ENCODE measurements around the gene GFRA1.
A peak's percentile ranks its signal among the peaks of the same experiment; 100 is the strongest.

Gene GFRA1

DNA sequence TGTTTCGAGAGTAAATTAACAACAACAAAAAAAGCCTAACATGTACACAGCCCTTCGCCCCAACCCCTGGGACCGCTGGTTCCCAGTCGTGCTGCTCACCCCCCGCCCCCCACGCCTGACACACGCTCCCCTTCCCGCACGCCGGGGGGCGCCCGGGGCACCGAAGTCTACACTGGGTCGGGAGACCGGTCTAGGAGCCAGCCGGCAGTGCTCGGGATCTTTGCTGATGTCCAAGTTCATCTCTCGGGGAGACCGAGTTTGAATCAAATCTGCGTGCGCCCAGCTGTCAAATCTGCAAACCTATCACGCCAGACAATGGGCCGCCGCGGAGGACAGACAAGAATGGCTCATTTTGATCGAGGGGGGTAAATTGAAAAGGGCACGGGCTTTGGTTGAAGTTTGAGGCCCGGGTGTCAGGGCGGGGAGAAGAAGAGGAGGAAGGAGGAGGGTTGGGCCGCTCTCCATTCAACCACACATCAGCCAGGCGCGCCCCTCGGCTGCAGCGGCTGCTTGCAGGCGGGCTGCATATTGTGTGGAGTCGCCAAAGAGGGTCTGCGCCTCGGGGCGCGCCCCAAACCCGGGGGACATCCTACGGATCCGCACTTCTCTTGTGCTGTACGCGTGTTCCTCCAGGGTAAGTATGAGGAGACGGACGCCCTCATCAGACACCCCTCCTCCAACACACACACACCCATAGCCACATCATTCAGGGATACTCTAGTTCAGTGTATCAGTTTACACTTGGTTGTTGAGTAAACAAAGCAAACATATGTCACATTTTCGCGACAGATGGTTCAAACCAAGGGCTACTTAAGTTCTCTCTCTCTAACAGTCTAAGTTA, 1.3 kb upstream of the GFRA1 start:
- Histone ChIP-seq H3K36me3 (ENCODE audit: control insufficient read depth in 2 of 2, insufficient read depth in 1 of 2, low read length in 2 of 2) (no peaks in the 10 kb centered on the region), H3K4me3 (ENCODE audit: low read depth, low read length) (peak overlapping the region; percentile 65), H3K27ac (ENCODE audit: extremely low read depth, low read depth, low read length) (peak overlapping the region; percentile 81; the same call in 1 of the 2 replicates), H3K9me3 (ENCODE audit: control insufficient read depth, insufficient read depth, low read depth, low read length) (no peaks in the 10 kb centered on the region), H3K4me1 (ENCODE audit: control insufficient read depth, insufficient read depth, low read length) (peaks cover 3% of the 10 kb centered on the region; the same call in 1 of the 2 replicates)
- ChIA-PET CTCF (interaction anchor here (0.7 to 1.9 kb wide), 2 partner anchors 13 to 31 kb away, joined by 4 to 7 read pairs; no protein-coding TSS in a partner anchor), POLR2A (no interaction called here)
- TF ChIP-seq, protein P1, sequence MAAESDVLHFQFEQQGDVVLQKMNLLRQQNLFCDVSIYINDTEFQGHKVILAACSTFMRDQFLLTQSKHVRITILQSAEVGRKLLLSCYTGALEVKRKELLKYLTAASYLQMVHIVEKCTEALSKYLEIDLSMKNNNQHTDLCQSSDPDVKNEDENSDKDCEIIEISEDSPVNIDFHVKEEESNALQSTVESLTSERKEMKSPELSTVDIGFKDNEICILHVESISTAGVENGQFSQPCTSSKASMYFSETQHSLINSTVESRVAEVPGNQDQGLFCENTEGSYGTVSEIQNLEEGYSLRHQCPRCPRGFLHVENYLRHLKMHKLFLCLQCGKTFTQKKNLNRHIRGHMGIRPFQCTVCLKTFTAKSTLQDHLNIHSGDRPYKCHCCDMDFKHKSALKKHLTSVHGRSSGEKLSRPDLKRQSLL (tag by site-specific recombination; IDR thresholded peaks at IDR 0.05): no peak
- TF ChIP-seq ZNF792 (tag by site-specific recombination; IDR thresholded peaks at IDR 0.05): no peak
- no peak for TF ChIP-seq ZNF132 (tag by site-specific recombination; IDR thresholded peaks at IDR 0.05; ENCODE audit: borderline replicate concordance)
- TF ChIP-seq, protein P2, sequence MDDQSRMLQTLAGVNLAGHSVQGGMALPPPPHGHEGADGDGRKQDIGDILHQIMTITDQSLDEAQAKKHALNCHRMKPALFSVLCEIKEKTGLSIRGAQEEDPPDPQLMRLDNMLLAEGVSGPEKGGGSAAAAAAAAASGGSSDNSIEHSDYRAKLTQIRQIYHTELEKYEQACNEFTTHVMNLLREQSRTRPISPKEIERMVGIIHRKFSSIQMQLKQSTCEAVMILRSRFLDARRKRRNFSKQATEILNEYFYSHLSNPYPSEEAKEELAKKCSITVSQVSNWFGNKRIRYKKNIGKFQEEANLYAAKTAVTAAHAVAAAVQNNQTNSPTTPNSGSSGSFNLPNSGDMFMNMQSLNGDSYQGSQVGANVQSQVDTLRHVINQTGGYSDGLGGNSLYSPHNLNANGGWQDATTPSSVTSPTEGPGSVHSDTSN (CRISPR knock-in tag; IDR thresholded peaks at IDR 0.05): no peak
- TF ChIP-seq ZFP37 (tag by site-specific recombination; IDR thresholded peaks at IDR 0.05): no peak
- TF ChIP-seq, protein P3, sequence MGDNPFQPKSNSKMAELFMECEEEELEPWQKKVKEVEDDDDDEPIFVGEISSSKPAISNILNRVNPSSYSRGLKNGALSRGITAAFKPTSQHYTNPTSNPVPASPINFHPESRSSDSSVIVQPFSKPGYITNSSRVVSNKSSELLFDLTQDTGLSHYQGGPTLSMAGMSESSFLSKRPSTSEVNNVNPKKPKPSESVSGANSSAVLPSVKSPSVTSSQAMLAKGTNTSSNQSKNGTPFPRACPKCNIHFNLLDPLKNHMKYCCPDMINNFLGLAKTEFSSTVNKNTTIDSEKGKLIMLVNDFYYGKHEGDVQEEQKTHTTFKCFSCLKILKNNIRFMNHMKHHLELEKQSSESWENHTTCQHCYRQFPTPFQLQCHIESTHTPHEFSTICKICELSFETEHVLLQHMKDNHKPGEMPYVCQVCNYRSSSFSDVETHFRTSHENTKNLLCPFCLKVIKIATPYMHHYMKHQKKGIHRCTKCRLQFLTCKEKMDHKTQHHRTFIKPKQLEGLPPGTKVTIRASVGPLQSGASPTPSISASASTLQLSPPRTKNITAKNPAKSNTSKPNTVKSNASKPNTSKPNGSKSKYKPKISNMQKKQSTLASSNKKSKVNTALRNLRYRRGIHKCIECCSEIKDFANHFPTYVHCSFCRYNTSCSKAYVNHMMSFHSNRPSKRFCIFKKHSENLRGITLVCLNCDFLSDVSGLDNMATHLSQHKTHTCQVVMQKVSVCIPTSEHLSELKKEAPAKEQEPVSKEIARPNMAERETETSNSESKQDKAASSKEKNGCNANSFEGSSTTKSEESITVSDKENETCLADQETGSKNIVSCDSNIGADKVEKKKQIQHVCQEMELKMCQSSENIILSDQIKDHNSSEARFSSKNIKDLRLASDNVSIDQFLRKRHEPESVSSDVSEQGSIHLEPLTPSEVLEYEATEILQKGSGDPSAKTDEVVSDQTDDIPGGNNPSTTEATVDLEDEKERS (tag by site-specific recombination; IDR thresholded peaks at IDR 0.05): no peak
- TF ChIP-seq ZBTB21 (tag by site-specific recombination; IDR thresholded peaks at IDR 0.05): no peak
- TF ChIP-seq ZNF302 (tag by site-specific recombination; IDR thresholded peaks at IDR 0.05; ENCODE audit: low read depth): no peak
- no peak for TF ChIP-seq ZNF404 (tag by site-specific recombination; IDR thresholded peaks at IDR 0.05)
- TF ChIP-seq KLF1 (tag by site-specific recombination; IDR thresholded peaks at IDR 0.05): peak; percentile 59
- TF ChIP-seq ZNF776 (tag by site-specific recombination; IDR thresholded peaks at IDR 0.05; ENCODE audit: borderline replicate concordance): no peak
- TF ChIP-seq, protein P4, sequence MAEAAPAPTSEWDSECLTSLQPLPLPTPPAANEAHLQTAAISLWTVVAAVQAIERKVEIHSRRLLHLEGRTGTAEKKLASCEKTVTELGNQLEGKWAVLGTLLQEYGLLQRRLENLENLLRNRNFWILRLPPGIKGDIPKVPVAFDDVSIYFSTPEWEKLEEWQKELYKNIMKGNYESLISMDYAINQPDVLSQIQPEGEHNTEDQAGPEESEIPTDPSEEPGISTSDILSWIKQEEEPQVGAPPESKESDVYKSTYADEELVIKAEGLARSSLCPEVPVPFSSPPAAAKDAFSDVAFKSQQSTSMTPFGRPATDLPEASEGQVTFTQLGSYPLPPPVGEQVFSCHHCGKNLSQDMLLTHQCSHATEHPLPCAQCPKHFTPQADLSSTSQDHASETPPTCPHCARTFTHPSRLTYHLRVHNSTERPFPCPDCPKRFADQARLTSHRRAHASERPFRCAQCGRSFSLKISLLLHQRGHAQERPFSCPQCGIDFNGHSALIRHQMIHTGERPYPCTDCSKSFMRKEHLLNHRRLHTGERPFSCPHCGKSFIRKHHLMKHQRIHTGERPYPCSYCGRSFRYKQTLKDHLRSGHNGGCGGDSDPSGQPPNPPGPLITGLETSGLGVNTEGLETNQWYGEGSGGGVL (tag by site-specific recombination; IDR thresholded peaks at IDR 0.05): peak; percentile 49
- TF ChIP-seq ZNF202 (tag by site-specific recombination; IDR thresholded peaks at IDR 0.05; ENCODE audit: borderline replicate concordance): no peak
- TF ChIP-seq, protein P5, sequence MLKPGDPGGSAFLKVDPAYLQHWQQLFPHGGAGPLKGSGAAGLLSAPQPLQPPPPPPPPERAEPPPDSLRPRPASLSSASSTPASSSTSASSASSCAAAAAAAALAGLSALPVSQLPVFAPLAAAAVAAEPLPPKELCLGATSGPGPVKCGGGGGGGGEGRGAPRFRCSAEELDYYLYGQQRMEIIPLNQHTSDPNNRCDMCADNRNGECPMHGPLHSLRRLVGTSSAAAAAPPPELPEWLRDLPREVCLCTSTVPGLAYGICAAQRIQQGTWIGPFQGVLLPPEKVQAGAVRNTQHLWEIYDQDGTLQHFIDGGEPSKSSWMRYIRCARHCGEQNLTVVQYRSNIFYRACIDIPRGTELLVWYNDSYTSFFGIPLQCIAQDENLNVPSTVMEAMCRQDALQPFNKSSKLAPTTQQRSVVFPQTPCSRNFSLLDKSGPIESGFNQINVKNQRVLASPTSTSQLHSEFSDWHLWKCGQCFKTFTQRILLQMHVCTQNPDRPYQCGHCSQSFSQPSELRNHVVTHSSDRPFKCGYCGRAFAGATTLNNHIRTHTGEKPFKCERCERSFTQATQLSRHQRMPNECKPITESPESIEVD (tag by site-specific recombination; IDR thresholded peaks at IDR 0.05): no peak
- TF ChIP-seq, protein P6, sequence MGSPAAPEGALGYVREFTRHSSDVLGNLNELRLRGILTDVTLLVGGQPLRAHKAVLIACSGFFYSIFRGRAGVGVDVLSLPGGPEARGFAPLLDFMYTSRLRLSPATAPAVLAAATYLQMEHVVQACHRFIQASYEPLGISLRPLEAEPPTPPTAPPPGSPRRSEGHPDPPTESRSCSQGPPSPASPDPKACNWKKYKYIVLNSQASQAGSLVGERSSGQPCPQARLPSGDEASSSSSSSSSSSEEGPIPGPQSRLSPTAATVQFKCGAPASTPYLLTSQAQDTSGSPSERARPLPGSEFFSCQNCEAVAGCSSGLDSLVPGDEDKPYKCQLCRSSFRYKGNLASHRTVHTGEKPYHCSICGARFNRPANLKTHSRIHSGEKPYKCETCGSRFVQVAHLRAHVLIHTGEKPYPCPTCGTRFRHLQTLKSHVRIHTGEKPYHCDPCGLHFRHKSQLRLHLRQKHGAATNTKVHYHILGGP (tag by site-specific recombination; IDR thresholded peaks at IDR 0.05): no peak
- TF ChIP-seq, protein P7, sequence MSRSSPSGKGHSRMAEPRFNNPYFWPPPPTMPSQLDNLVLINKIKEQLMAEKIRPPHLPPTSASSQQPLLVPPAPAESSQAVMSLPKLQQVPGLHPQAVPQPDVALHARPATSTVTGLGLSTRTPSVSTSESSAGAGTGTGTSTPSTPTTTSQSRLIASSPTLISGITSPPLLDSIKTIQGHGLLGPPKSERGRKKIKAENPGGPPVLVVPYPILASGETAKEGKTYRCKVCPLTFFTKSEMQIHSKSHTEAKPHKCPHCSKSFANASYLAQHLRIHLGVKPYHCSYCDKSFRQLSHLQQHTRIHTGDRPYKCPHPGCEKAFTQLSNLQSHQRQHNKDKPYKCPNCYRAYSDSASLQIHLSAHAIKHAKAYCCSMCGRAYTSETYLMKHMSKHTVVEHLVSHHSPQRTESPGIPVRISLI (tag by site-specific recombination; IDR thresholded peaks at IDR 0.05): no peak
- no peak for TF ChIP-seq GFI1B (tag by site-specific recombination; IDR thresholded peaks at IDR 0.05)
- no peak for TF ChIP-seq ZNF544 (tag by site-specific recombination; IDR thresholded peaks at IDR 0.05)
- no peak for TF ChIP-seq ZFP41 (tag by site-specific recombination; IDR thresholded peaks at IDR 0.05; ENCODE audit: borderline replicate concordance)
- TF ChIP-seq KLF8 (tag by site-specific recombination; IDR thresholded peaks at IDR 0.05): peak; percentile 64
- TF ChIP-seq, protein P8, sequence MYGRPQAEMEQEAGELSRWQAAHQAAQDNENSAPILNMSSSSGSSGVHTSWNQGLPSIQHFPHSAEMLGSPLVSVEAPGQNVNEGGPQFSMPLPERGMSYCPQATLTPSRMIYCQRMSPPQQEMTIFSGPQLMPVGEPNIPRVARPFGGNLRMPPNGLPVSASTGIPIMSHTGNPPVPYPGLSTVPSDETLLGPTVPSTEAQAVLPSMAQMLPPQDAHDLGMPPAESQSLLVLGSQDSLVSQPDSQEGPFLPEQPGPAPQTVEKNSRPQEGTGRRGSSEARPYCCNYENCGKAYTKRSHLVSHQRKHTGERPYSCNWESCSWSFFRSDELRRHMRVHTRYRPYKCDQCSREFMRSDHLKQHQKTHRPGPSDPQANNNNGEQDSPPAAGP (tag by site-specific recombination; IDR thresholded peaks at IDR 0.05): peak; percentile 83
- TF ChIP-seq ZNF626 (tag by site-specific recombination; IDR thresholded peaks at IDR 0.05): no peak
- no peak for TF ChIP-seq ZNF596 (tag by site-specific recombination; IDR thresholded peaks at IDR 0.05)
- TF ChIP-seq ZBTB7A (tag by site-specific recombination; IDR thresholded peaks at IDR 0.05; ENCODE audit: low read depth): no peak

All from HEK293 (cell line).